ENCODE measurements around the gene TMEM271. TPM values are rescaled to one million over a fixed set of nuclear protein-coding genes. Genes with fewer than 3 reads are reported as not detected.

Gene TMEM271, protein sequence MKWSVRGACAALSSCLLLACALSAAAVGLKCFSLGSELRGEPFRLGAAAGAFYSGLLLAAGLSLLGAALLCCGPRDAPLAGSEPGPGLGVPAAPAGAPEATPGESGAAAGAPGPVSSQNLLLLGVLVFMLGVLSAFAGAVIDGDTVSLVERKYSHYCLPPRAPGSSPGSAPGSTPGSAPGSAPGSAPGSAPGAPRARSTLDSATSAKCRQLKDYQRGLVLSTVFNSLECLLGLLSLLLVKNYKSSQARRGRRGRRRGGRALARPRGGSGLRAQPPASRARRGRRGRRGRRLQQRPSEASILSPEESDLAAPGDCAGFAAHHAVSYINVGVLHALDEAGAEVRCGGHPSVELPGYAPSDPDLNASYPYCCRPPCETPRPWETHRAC
- total RNA-seq, result not detected in 2 replicates

DNA sequence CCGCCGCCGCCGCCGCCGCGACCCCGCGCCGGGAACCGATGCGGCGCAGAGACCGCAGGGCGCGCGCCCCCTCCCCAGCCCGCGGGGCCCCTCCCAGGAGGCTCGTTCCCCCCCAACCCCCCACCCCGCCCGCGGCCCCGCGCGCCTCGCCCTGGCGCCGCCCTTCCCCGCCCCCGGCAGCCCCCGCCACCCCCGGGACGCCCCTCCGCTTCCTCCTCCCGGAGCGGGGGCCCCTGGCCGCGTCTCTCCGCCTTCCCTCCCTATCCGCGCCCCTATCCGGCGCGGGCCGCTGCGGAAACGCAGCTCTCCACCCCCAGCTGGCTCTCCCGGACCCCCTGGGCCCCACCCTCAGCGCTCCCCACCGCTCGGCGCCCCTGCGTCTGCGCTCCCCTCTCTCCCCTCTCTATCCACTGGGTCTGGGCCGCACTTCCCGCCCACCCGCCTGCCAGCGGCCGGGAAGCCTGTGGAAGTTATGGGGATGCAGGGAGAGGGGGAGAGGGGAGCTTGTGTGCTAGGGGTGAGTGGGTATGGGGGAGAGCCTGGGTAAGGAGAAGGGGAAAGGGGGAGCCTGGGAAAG lies at the start of gene TMEM271:
Gene TMEM271 (minus strand): TSS at position 51 of the 577 bp plus-strand sequence. CDS start 233 bp downstream, outside the sequence.
- DNase-seq (ENCODE audit: low read depth in 2 of 2), result no peak

DNA sequence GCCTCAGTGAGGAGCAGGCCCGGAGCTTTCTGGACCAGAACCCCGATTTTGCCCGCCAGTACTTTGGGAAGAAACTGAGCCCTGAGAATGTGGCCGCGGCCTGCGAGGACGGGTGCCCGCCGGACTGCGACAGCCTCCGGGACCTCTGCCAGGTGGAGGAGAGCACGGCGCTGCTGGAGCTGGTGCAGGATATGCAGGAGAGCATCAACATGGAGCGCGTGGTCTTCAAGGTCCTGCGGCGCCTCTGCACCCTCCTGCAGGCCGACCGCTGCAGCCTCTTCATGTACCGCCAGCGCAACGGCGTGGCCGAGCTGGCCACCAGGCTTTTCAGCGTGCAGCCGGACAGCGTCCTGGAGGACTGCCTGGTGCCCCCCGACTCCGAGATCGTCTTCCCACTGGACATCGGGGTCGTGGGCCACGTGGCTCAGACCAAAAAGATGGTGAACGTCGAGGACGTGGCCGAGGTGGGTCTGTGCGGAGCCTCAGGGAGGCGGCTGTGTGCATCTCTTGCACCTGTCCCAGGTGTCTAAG lies 49.6 kb upstream of the TMEM271 start:
- no peak for DNase-seq (ENCODE audit: low read depth in 2 of 2)

DNA sequence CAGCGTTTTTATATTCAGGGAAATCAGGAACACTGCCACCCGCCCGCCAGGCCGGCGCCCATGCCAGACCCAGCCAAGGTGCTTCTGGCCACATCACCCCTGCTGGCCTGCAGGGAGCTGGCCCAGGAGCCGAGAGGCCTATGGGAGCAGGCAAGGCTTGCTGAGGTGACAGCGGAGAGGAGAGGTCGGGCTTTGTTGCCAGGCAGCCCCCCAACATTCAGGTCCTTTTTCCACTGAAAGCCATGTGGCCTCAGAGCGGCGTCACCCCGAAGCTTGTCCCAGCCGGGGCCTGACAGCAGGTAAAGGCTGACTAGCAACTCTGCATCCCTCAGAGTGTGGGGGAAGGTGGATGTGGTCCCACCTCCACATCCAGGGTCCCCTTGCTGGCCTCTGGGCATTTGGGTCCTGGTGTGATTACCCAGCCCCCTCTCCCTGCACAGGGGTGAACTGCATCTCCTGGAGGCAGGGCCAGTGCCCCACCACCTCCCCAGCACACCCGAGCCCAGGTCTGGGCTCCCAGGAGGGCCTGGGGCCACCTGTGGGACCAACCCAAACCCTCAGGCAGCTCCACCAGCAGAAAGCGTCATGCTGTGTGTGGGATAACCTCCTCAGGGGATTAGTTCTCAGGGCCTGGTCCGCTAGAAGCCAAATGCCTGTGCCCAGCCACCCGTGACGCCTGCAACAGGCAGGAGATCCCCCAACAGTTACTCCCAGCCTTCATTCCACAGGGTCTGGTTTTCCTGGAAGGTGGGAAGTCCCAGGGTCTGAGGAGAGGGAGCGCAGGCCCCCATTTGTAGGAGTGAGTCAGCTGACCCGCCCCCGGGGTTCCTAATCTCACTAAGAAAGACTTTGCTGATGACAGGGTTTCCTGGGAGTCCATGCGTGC lies 48.9 kb upstream of the TMEM271 start, which contains the start of gene PDE6B:
Gene PDE6B (plus strand): TSS at position 869 of the 886 bp plus-strand sequence. CDS start 54 bp downstream, outside the sequence.
- no peak for DNase-seq (ENCODE audit: low read depth in 2 of 2)

DNA sequence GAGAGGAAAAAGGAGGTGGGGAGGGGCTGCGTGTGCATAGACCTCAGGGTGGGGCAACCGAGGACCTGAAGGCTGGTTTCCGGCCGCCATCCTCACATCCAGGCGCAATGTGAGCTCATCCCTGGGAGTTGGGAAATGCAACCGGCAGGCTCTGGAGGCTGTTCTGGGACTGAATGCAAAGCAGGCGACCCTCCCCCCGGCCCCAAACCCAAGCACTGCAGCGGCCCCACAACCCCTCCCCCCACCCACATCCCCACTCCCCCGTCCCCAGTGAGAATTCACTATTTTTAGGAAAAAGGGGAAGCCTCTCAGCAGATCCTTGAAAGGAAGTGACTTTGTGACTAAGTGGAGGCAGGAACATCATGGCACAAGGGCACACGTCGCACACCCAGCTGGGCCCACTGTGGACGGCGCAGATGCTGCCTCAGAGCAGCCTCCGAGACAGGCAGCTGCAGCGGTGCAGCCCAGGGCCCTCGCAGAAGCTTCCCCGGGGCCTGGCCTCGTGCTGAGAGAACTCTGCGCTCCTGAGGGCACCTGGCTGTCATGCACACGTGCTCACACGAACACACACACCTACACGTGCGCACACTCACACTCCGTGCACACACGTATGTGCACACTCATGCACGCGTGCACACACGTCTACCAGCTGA lies 47.9 kb upstream of the TMEM271 start:
- no peak for DNase-seq (ENCODE audit: low read depth in 2 of 2)

DNA sequence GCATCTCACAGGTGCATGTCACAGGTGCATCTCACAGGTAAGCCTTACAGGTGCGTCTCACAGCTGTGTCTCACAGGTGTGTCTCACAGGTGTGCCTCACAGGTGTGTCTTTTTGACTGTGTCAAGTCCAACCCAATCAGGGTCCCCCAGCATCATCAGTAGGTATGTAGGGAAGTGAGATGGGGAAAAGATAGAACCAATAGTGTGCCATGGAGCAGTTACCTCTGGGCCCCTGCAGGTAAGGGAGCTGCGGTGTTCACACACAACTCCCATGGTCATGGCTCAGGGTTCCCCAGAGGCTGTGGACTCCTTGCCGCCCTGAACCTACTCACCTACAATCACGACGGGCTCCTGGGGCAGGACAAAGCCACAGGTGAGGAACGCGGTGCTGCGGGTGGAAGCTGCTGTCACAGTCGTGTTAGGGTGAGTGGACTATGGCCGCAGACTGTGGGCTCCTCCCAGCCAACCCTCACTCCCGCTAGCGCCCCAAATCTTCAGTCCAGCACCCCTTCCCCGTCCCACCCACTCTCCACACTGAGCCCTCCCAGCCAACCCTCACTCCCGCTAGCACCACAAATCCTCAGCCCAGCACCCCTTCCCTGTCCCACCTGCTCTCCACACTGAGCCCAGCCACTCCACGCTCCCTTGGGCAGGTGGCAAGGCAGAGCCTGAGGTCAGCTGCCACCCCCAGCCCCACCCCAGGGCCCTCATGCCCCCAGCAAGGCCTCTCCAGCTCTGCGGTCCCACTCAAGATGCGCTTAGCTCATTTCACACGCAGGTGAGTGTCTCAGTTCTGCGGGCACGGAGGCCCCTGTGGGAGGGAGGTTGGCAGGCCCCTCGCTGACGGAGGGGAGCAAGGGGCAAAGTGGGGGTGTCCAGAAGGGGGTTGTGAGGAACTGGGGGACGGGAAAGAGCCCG lies 47.2 kb upstream of the TMEM271 start:
- no peak for DNase-seq (ENCODE audit: low read depth in 2 of 2)

DNA sequence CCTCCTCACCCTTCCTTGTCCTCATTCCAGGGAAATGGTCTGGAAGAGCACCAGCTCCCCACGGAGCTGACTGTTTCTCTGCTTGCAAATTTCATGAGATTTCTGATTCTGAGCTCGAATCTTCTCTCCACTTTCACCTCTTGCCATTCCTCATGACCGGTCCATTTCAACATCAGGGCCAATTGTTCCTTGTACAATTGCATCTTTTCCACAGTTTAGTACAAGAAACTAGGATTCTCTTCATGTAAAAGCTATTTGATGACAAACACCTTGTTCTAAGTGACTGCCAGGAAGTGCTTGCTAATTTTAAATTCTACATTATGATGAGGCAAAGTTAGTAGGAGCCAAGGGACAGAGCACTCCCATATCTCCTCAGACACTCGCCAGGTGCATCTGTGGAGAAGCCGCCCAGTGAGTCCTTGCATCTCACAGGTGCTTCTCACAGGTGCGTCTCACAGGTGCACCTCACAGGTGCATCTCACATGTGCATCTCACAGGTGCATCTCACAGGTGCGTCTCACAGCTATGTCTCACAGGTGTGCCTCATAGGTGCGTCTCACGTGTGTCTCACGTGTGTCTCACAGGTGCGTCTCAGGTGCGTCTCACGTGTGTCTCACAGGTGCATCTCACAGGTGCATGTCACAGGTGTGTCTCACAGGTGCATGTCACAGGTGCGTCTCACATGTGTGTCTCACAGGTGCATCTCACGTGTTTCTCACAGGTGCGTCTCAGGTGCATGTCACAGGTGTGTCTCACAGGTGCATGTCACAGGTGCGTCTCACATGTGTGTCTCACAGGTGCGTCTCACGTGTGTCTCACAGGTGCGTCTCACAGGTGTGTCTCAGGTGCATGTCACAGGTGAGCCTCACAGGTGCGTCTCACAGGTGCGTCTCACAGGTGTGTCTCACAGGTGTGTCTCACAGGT lies 46.2 kb upstream of the TMEM271 start:
- DNase-seq (ENCODE audit: low read depth in 2 of 2), result no peak

DNA sequence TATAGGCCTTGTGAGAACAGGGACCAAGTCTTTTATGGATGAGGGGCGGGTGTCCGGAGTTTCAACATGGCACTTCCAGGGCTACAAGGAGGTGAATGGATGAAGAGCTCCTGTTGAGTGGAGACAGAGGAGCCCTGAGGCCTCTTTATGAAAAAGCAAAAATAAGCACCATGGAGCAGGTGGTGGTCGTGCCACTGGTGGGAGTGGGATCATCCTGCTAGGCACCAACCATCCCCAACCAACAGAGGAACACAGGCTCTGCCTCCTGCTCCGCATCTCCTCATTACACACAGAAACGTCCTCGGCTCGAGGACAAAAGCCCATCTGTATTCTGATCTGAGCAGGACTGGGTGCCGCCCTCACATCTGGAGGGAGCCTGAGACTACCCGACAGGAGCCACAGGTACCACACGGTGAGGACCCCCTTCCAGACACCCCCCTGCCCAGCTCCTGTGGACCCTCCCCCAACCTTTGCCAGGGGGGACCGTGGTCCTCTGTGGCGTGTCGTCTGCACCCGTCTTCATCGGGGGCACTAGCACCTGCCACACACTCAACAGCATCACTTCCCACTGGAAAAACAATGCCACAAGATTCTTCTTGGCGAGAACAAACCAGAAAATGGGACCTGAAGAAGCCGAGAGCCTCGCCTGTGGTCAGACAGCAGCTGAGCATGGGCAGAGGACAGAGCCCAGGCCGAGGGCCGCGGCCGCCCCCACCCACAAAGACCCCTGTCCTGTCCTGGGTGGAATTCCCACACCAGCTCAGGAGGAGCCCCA lies 45.4 kb upstream of the TMEM271 start:
- DNase-seq (ENCODE audit: low read depth in 2 of 2), result no peak

DNA sequence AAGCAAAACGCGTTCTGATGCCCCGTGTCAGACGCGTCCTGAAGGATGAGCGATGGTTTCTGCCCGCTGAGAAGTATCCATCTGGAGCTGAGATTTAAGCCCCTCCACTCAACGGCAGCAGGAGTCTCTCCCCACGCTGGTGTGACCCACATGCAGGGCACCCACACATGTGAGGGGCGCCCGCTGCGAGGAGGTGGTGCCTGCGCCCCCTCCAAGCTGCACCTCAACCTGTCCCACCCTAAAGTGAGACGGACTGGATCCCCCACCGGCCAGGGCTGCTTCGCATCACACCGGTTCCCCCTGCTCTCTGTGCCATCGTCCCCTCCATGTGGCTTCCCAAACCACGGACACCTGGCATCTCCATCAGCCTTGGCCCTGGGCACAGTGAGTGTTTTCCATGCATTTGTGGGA lies 44.8 kb upstream of the TMEM271 start:
- no peak for DNase-seq (ENCODE audit: low read depth in 2 of 2)

DNA sequence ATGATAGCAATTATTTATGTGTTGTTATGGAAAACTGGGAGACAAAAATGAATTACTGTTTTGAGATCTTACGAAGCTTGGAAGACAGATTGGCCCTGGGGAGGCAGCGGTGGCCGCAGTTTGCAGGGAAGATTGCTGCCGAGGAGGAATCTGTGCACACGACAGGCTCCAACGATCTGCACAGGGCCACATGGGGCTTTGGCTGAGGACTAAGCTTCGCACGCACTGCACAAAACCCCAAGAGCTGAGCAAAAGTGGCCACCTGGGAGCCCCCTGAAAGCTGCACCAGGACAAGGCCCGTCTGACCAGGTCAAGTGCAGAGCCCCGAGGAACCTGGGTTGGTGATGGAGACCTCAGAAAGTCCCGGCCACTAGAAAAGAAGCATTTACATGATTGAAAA lies 44.1 kb upstream of the TMEM271 start:
- DNase-seq (ENCODE audit: low read depth in 2 of 2), result no peak

DNA sequence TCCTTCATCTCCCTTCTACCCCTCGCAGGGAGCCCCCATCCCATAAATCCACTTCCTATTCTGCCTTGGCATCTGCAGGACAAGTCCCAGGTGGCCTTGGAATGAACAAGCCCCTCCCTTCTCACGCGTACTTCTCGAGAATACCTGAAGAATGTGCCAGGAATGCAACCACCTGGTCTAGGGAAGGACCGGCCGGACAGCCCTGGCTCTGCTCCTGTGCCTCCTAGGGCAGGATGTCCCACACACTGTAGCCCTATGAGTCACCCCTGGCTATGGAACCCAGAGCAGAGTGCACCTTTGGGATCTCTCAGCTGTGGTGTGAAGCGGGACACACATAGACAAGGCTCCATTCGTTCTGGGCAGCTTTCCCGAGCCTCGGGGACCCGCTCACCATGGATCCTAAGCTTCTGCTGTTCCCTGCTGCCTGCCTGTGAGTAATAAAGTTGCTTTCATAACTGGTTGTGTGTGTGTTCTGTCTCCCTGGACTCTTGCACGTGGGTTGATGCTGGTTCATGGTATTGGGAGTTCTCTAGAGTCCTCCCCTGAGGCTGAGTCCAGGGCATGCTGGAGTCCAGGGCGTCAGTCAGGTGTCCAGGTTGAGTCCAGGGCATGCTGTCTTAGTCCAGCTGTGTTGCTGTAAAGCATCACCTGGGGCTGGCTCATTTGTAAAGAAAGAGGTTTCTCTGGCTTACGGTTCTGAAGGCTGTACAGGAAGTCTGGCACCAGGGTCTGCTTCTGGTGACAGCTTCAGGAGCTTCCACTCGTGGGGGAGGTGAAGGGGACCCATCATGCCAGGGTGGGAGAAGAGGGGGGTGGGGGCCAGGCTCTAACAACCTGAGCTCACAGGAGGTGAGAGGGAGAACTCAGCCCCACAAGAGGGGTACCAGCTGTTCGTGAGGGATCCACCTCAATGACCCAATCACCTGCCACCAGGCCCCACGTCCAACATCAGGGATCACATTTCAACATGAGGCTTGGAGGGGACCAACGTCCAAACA lies 41.8 kb upstream of the TMEM271 start:
- DNase-seq (ENCODE audit: low read depth in 2 of 2), result no peak

DNA sequence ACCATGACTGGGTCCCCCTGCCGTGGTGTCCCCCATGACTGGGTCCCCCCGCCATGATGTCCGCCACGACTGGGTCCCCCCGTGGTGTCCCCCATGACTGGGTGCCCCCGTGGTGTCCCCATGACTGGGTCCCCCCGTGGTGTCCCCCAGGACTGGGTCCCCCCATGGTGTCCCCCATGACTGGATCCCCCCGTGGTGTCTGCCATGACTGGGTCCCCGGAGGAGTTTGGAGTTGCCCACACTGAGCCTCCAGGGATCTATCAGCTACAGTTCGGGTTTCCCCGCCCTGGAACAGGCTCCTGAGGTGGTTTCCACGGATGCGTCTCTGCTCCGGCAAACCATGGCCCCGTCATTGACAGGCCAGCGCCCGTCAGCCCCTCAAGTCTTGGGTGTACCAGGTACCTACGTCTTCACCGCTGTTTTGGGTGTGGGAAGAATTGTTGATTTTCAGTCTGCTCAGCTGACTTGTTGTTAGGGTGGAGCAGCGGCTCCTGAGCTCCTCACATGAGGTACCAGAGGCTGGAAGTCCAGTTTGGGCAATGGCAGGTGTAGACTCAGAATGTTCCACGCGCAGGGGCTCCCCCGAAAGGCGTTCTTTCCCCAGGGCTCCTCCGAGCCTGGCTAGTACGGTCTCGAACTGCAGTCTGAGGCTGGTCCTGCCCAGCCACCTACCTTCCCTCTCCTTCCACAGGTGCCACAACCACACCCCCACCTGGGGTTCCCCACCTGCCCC lies 41.0 kb upstream of the TMEM271 start:
- no peak for DNase-seq (ENCODE audit: low read depth in 2 of 2)

DNA sequence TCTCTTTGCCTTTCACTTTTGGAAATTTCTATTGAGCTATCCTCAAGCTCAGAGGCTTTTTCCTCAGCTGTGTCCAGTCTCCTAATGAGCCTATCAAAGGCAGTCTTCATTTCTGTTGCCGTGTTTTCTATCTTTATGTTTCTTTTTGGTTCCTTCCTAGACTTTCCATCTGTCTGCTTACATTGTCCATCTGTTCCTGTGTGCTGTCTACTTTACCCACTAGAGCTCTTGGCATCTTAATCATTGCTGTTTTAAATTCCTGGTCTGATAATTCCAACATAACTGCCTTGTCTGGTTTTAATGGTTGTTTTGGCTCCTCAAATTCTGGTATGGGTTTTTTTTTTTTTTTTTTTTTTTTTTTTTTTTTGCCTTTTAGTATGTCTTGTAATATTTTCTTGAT lies 40.0 kb upstream of the TMEM271 start:
- no peak for DNase-seq (ENCODE audit: low read depth in 2 of 2)

DNA sequence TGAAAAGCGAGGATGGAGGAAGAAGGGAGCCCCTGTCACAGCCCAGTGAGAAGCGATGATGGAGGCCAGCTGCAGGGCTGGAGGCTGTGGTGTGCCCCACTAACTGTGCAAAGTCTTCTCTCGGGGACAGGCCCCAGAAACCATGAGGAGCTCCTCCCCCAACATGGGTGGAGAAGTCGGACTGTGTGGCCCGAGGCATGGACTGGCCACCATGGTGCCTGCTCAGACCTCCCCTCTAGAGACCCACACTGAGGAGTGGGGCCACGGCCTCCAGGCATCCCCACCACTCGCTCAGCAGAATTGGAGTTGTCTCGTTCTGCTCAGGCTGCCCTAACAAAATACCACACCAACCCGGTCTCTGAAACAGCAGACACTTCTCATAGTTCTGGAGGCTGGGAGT lies 37.0 kb upstream of the TMEM271 start:
- no peak for DNase-seq (ENCODE audit: low read depth in 2 of 2)

DNA sequence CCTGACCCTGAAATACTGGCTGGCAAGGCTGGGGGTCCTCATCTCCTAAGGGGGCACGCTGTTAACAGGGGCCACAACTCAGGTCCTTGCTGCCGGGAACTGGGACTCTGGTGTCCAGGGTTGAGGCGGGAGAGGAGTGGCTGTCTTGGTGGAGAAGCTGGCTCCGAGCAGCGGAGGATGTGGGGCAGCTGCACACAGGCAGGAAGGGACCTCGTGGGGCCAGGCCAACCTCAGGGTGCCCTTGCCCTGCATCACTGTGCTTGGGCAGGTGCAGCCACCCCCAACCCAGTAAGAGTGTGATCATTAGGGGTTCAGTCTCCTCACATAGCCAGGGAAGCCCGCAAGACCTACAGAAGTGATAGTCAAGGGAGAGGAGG lies 36.6 kb upstream of the TMEM271 start:
- no peak for DNase-seq (ENCODE audit: low read depth in 2 of 2)

DNA sequence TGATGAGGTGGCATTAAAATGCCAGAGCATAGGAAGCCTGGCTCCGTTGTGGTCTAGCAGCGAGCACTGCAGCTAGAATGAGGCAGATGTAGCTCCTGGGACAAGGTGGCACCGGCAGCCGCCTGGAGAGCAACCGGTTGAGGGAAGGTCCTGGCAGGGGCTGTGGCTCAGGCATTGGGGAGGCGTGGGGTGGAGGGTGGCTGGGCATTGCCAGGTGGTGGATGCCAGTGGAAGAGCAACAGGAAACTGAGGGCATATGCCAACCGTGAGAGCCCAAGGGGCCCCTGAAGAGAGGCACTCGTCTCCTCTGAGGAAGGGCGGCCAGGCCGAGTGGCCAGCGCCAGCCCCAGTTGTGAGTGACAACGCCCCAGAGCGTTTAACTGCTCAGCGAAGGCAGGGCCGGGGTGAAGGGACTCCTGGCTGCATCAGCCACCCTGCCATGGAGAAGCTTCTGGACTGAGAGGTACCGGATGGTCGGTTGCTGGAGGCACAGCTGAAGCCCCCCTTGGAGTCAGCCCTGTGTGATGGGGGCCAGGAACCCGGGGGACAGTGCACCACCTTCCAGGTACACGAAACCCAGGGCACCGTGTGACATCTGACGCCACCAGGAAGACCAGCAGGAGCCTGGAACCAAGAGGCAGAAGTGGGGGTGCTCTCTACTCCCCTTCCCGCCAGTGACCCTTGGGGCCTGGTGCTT lies 36.1 kb upstream of the TMEM271 start:
- DNase-seq (ENCODE audit: low read depth in 2 of 2), result no peak

All from dermis microvascular lymphatic vessel endothelial cell (primary cell).